ENCODE measurements around the gene NRP1.
"Not testable (repeated sequence)": the region's sequence is repeated elsewhere in the genome, so short reads cannot be mapped to it uniquely, and the experiment has no call there.

The NRP1 gene

GRCh38 chr10:33153968-33154327 is 180.5 kb downstream of the NRP1 start:
- no peak for DNase-seq (ENCODE audit: low read depth in 2 of 3, low spot score in 2 of 3)

GRCh38 chr10:33153251-33153967 is 181.1 kb downstream of the NRP1 start:
- no peak for DNase-seq (ENCODE audit: low read depth in 2 of 3, low spot score in 2 of 3)

GRCh38 chr10:33152750-33153149 is 181.7 kb downstream of the NRP1 start:
- DNase-seq (ENCODE audit: low read depth in 2 of 3, low spot score in 2 of 3) = no peak

- no peak for DNase-seq (ENCODE audit: low read depth in 2 of 3, low spot score in 2 of 3)
These were observed 182.3 kb downstream of the NRP1 start for GRCh38 chr10:33152146-33152545.

DNA sequence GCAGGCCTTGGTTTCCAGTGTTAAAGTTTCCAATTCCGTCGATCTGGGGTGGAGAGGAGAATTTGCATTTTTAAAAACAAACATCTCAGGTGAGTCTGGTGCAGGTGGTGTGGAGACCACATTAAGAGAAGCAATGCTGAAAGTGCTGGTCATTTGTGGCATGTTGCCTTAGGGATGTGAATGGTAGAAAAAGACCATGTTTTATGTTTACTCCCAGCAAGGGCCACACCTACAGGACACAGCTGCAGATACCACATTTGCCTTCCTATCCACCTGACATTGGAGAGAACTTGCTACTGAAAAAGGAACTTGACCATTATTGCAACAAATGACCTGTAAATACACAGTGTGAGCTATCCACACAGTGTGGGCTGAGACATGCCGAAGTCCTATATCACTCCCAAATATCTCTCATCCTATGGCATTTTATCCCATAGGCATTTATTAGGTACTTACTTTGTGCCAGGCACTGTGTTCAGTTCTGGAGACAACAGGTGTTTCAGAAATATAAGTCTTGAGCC is 183.1 kb downstream of the NRP1 start:
- DNase-seq (ENCODE audit: low read depth in 2 of 3, low spot score in 2 of 3) = no peak

DNA sequence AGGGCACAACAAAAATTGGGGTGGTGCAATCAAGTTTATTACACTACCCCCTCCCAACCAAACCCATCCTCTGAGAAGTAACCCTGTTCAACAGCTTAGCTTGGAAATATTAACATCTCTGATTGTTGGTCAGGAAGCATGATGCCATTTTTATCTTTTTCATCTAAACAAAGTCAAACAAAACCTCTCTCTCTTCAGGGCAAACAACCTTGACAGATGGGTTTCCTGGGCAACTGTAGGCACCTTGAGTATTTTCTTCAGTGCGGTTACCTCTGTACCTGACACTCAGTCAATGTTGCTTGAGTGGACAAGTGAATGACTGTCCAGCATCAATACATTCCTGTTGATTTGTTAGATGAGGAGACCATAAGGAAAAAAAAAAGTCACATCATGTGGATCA is 183.6 kb downstream of the NRP1 start:
- no peak for DNase-seq (ENCODE audit: low read depth in 2 of 3, low spot score in 2 of 3)

- DNase-seq (ENCODE audit: low read depth in 2 of 3, low spot score in 2 of 3) = no peak
These were observed 184.3 kb downstream of the NRP1 start for GRCh38 chr10:33150146-33150545.

- no peak for DNase-seq (ENCODE audit: low read depth in 2 of 3, low spot score in 2 of 3)
These were observed 187.5 kb downstream of the NRP1 start for GRCh38 chr10:33147013-33147310.

DNA sequence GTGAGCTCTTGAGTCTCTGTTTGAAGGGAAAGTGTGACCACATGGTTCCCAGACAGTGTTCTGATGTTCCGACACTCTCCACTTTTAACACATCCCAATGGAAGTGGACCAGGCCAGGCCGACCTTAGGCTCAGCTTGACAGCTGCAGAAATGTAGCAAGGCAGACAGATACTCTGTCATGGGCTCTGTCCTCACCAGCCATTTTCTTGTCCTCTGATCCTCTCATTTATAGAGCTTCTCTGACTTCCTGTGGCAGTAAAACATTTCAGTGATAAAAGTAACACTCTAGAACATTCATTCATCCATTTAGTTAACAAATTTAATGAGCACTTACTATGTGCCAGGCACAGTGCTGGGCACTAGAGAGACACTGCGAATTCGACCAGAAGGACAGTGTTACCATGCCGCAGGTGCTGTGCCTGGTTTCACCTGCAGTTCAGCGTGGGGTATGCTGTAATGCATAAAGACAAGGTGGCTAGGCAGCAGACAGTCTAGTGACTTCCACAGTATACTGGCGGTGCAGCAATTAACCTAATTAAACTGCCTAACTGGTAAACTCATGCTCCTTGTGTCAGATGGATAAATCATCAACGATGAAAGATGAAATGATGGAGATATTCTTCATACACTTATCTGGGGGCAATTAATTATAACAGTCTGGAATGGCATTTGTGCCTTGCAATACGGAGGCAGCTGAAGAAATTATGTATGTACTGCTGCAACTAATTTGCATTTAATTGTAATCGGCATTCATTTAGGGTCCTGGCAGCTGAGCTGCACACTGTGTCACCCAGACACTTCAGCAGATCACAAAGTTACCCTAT is 188.1 kb downstream of the NRP1 start:
- DNase-seq (ENCODE audit: low read depth in 2 of 3, low spot score in 2 of 3) = no peak

DNA sequence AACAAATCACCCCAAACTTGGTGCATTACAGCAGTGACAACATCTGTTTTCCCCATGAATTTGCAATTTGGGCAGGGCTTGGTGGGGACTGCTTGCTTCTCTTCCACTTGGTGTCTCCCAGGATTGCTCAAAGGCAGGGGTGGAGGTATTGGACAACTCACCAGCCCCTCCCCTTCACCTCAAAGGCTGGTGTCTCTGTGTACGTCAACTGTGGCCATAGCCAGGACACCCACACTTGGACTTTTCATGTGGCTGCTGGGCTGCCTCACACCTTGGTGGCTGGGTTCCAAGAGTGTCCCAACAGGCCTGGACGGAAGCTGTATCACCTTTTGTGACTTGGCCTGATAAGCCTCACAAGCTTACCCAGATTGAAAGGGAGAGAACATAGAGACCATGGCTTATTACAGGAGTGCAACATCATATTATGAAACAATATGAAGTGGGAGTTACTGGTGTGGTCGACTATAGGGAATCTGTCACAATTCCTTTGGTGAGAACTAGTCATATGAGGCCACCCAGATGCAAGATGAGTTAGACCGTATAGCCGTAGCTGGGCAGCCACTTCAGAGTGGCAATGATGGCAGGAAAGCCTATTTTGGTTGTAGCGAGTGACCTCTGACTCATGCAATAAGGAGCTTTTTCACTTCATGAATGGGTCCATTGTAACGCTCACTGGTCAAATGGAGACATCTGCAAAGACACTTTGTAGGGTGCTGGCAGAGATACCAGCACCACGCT is 188.8 kb downstream of the NRP1 start:
- no peak for DNase-seq (ENCODE audit: low read depth in 2 of 3, low spot score in 2 of 3)

DNA sequence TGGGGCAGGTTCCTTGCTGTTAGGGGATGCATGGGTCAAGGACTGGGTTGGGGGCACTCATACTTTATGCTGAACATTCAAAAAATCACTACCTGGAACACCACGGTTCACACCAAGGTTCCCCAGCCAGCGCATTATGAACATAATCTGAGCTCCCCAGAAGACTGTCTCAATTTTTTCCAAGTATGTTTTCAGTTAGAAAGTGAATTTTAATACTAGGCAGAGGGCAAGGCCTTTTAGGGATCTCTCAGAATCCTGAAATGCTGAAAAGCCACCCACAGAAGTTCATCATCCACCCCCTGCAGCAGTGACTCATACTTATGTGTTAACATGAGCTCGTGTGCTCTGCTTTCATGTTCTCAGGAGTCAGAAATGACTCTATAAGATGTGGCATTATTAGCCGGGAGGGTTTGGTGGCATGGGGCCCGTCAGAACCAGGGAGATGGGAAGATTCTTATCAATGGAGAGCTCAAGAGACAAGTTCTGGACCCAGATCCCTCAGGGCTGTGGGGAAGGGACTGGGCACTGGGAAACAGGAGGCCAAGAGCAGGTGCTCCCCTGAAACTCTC is 191.2 kb downstream of the NRP1 start:
- no peak for DNase-seq (ENCODE audit: low read depth in 2 of 3, low spot score in 2 of 3)

DNA sequence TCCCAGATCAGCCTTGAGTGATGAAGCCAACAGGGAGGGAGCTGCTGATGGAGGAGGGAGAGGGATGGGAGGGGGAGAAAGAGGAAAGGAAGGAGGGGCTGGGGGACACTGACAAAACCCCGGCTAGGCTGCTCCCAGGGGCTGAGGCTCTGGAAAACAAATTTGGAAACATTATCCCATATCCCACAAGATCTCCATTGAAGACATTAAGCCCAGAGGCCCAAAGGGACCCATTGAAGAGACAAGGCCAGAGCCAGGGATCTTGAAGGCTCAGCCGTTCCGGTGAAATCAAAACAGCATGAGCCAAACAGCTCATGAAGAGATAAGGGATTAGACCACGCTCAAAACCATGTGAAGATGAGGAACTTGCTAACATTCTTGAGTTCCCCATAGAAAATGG is 192.2 kb downstream of the NRP1 start:
- DNase-seq (ENCODE audit: low read depth in 2 of 3, low spot score in 2 of 3) = no peak

GRCh38 chr10:33141251-33141650 is 193.2 kb downstream of the NRP1 start:
- no peak for DNase-seq (ENCODE audit: low read depth in 2 of 3, low spot score in 2 of 3)

DNA sequence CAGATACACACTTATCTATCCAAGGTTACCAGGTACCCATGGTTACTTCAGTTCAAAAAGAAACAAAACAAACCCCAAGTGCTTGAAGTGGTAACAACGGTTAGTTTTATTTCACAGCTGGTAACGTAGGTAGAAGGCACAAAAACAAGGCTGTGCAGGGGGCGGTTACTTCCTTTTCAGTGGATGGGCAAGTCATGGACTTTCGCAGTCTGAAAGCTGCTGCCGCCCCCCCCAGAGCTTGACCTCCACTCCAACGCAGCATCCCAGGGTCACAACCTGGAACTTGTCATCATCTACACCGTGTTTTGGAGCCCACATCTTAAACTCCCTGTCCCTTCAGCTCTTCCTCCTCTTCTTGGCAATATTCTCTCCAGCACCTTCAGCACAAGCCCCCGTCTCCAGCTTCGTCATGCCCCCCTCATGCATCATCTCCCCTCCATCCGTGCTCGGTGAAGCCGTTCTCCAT is 195.3 kb downstream of the NRP1 start:
- DNase-seq (ENCODE audit: low read depth in 2 of 3, low spot score in 2 of 3) = no peak

DNA sequence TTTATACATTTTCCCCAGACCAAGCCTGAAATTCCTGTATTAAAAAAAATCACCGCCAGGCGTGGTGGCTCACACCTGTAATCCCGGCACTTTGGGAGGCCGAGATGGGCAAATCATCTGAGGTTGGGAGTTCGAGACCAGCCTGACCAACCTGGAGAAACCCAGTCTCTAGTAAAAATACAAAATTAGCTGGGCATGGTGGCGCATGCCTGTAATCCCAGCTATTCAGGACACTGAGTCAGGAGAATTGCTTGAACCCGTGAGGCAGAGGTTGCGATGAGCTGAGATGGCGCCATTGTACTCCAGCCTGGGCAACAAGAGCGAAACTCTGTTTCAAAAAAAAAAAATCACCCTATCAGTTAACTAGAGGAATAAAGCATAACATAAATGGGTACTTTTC is 195.8 kb downstream of the NRP1 start:
- DNase-seq (ENCODE audit: low read depth in 2 of 3, low spot score in 2 of 3) = not testable (repeated sequence)

DNA sequence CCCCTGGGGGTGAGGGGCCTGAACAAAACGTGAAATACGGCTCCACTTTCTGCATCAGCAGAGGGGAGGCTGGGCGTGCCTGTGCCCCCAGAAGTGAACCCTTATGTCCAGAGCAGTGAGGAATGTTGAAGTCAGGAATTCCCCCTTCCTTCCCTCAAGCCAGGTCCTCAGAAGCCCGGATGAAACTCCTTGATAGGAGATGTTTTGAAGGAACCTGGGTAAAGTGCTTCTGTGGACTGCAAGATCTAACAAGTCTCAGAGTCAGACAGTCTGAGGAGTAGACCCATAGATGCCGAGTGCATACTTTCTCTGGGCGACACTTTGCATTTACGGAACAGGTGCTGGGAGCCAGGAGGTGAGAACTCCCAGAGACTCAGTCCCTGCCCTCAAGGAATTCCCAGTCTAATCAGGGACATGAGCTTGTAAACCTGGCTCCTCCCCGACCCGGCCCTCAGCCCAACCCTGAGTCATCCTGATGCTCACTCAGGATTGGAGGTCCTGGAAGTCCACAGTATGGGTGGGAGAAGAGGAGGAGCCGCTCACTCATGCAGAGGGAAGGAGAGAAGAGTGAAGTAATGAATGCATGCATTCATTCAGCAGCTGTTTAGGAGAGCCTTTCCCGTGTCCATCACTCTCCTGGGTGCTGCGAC is 197.0 kb downstream of the NRP1 start:
- no peak for DNase-seq (ENCODE audit: low read depth in 2 of 3, low spot score in 2 of 3)

- DNase-seq (ENCODE audit: low read depth in 2 of 3, low spot score in 2 of 3) = no peak
These were observed 197.7 kb downstream of the NRP1 start for GRCh38 chr10:33136781-33137180.

DNA sequence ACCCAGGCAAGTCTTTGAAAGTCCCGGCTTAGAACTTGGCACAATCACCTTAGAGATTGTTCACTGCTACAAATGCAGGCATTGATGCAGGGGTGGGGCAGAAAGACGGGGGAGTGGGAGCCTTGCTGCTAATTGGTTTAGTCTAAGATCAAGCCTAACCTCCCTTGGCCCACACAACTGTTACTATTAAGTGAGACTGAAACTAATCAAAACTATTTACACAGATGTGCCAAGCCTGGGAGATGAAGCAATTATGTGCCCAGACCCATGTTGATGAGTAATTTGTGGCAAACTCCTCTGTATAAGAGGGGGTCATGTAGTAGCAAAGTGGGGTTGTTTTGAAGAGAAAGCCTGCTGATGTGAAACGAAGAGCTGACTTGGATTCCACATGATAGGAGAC is 198.2 kb downstream of the NRP1 start:
- no peak for DNase-seq (ENCODE audit: low read depth in 2 of 3, low spot score in 2 of 3)

DNA sequence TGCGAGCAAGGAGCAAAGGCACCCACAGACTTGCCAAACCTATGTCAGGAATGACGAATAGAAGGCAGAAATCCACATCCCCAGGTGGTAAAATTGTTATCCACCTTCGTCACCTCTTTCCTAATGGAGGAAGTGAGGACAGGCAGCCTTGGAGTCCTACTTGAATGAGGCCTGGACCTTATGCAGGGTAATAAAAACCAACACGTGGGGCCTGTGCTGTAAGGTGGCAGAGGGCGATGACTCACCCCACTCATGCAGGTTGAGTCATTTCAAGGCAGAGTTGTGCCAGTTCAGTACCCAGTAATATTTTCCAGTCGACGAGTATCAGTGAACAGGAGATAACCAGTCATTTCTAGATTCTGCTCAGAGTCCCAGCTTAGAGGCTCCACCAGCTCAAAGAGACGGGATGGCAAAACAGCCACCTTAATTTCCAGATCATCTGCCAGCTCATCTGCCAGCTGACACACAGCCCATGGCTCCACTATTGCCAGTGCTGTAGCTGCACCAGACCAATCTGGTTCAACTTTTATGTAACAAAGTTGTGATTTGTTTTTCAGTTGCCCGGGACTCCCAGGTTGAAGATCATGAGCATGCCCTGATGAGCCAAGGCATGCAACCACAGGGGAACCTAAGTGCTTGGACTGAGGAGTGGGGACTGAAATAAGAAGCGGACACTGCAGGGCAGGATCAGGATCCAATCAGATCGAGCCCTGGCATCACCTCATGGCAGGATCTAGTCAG is 200.3 kb downstream of the NRP1 start:
- peak in 1 of 3 experiments; percentile 47 for DNase-seq (ENCODE audit: low read depth in 2 of 3, low spot score in 2 of 3)

DNA sequence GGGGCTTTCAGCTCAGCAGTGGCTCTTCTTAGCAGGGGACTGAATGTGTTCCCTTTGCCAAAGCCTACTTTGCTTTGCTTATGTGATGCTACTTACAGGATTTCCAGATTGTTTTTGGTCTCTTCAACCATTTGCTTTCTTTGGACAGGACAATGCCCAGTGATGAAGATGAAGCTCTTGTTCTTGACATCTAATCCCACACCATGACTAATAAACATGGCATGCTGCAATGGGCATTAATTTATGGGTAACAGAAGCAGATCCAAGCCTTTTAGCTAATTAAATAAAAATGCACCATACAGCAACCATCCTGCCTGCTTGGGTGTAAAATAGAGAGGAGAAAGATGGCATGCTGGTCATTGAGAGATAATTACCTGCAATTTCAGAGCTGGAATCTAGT is 200.9 kb downstream of the NRP1 start:
- DNase-seq (ENCODE audit: low read depth in 2 of 3, low spot score in 2 of 3) = no peak
